HCT116 (cell line): Measurements from ENCODE around the gene CA4. TPM values are rescaled to one million over a fixed set of nuclear protein-coding genes. Genes with fewer than 3 reads are reported as not detected.
A peak's percentile ranks its signal among the peaks of the same experiment; 100 is the strongest.

ENCODE experiments used
- ATAC-seq: fragments of 200-7000 bp; cut with Tn5 transposase; 2 replicates; pipeline ENCODE4 v1.9.1; 2020; ENCODE audit warnings: mild to moderate bottlenecking, moderate library complexity
- BruUV-seq: library from RNA; stranded (reverse); fragments of 400-500 nt; replicated peaks from 2 replicates; lab custom pipeline; 2021; lab: Mats Ljungman, UMichigan
- CTCF ChIA-PET: fragments of 300-600 bp; sonication (Branson Sonifier 250); formaldehyde crosslinking; loops from one replicate; lab custom pipeline; 2021; ENCODE audit warnings: antibody characterized with exemption; lab: Charles Lee
- POLR2A ChIA-PET: fragments of 300-600, 350-600 bp; sonication (Branson Sonifier 250); formaldehyde crosslinking; loops from one replicate; lab custom pipeline; 2021; ENCODE audit warnings: antibody characterized with exemption; lab: Charles Lee
- RAD21 ChIA-PET, 2 experiments: fragments of 300-600 bp; sonication (Branson Sonifier 250); formaldehyde crosslinking; loops; one replicate each; lab custom pipeline; 2023; ENCODE audit warnings: low total read pairs in 2 of 2; ENCODE audit not compliant: uncharacterized antibody in 2 of 2, unreplicated experiment in 2 of 2, low non-redundant PET in 1 of 2; lab: Charles Lee
- DNase-seq: peaks from one replicate; pipeline ENCODE4 v3.0.0-alpha.2; 2010; ENCODE audit warnings: low read depth, low spot score
- H2AFZ ChIP-seq: fragments of 200-600 bp; shearing (Covaris generic), sonication (generic); 2 replicates; pipeline ENCODE4 v1.6.1; 2017; ENCODE audit warnings: low read depth, mixed run types, mixed read lengths, antibody characterized with exemption, low read length; ENCODE audit not compliant: poor library complexity, severe bottlenecking
- H3K27ac ChIP-seq: 2 replicates; pipeline ENCODE4 v1.5.1; 2012; ENCODE audit warnings: low read depth, low read length
- H3K27me3 ChIP-seq: fragments of 200-600 bp; sonication (generic); 2 replicates; pipeline ENCODE4 v1.6.1; 2016; ENCODE audit warnings: mixed run types, low read length, mixed read lengths; ENCODE audit not compliant: insufficient read depth
- H3K36me3 ChIP-seq, 2 experiments: fragments of 200-500 bp in 1 of 2; fragments of 200-600 bp in 1 of 2; sonication (Bioruptor generic) in 1 of 2; sonication (generic) in 1 of 2; 2 replicates each; pipeline versions ENCODE4 v1.5.1 to v1.6.1; 2014 to 2016; ENCODE audit warnings: low read length in 2 of 2, inconsistent platforms in 1 of 2, mixed read lengths in 1 of 2, mixed run types in 1 of 2; ENCODE audit not compliant: insufficient read depth in 2 of 2, control insufficient read depth in 1 of 2
- H3K4me1 ChIP-seq, 2 experiments: fragments of 200-600 bp in 1 of 2; sonication (generic) in 1 of 2; 2 replicates each; pipeline versions ENCODE4 v1.5.1 to v1.6.1; 2012 to 2017; ENCODE audit warnings: low read length in 2 of 2, inconsistent platforms in 1 of 2, mild to moderate bottlenecking in 1 of 2, mixed read lengths in 1 of 2, mixed run types in 1 of 2, moderate library complexity in 1 of 2; ENCODE audit not compliant: insufficient read depth in 2 of 2, control insufficient read depth in 1 of 2
- H3K4me2 ChIP-seq: fragments of 200-600 bp; sonication (generic); 2 replicates; pipeline ENCODE4 v1.6.1; 2017; ENCODE audit warnings: mixed run types, low read length, mixed read lengths
- H3K4me3 ChIP-seq, 2 experiments: fragments of 200-600 bp in 1 of 2; sonication (generic) in 1 of 2; replicated peaks in 1 of 2; 2 replicates each; pipeline ENCODE4 v1.5.1; 2011 to 2016; ENCODE audit warnings: low read length in 2 of 2, control low read depth in 1 of 2, low read depth in 1 of 2, mild to moderate bottlenecking in 1 of 2, mixed read lengths in 1 of 2, mixed run types in 1 of 2
- H3K79me2 ChIP-seq: fragments of 200-600 bp; sonication (generic); 2 replicates; pipeline ENCODE4 v1.6.1; 2017; ENCODE audit warnings: mild to moderate bottlenecking, mixed run types, low read length, moderate library complexity, mixed read lengths; ENCODE audit not compliant: insufficient read depth
- H3K9ac ChIP-seq: fragments of 200-600 bp; sonication (generic); 2 replicates; pipeline ENCODE4 v1.6.1; 2016; ENCODE audit warnings: low read length, mixed read lengths
- H3K9me2 ChIP-seq: fragments of 200-600 bp; sonication (generic), shearing (Covaris generic); 2 replicates; pipeline ENCODE4 v1.6.1; 2017; ENCODE audit warnings: mixed run types, mild to moderate bottlenecking, moderate library complexity; ENCODE audit not compliant: insufficient read depth
- H3K9me3 ChIP-seq, 2 experiments: fragments of 200-500 bp in 1 of 2; fragments of 200-600 bp in 1 of 2; sonication (Bioruptor generic) in 1 of 2; sonication (generic) in 1 of 2; 2 replicates each; pipeline ENCODE4 v1.6.1; 2014 to 2017; ENCODE audit warnings: low read length in 2 of 2, mixed read lengths in 2 of 2, inconsistent platforms in 1 of 2, low read depth in 1 of 2, mild to moderate bottlenecking in 1 of 2, mixed run types in 1 of 2, moderate library complexity in 1 of 2; ENCODE audit not compliant: control insufficient read depth in 1 of 2, insufficient read depth in 1 of 2
- H4K20me1 ChIP-seq: fragments of 200-600 bp; sonication (generic), shearing (Covaris generic); 2 replicates; pipeline ENCODE4 v1.6.1; 2017; ENCODE audit warnings: mixed run types, mild to moderate bottlenecking, moderate library complexity; ENCODE audit not compliant: insufficient read depth
- EZH2 ChIP-seq: fragments of 200-600 bp; sonication (generic); IDR thresholded peaks from 2 replicates; pipeline ENCODE4 v1.6.1; 2017; ENCODE audit warnings: antibody characterized with exemption, mixed run types
- MAX ChIP-seq: IDR thresholded peaks from 2 replicates; pipeline ENCODE4 v1.6.1; 2012
- RAD21 ChIP-seq: IDR thresholded peaks from 2 replicates; pipeline ENCODE4 v1.6.1; 2012; ENCODE audit warnings: low read depth, mild to moderate bottlenecking
- ZFX ChIP-seq: fragments of 450-650 bp; IDR thresholded peaks from 2 replicates; pipeline ENCODE4 v1.6.1; 2017
- ZNF274 ChIP-seq: fragments of 200-500 bp; sonication (Bioruptor generic); IDR thresholded peaks from 2 replicates; pipeline ENCODE4 v1.6.1; 2014; ENCODE audit warnings: mild to moderate bottlenecking, low read depth, low read length, inconsistent platforms
- intact Hi-C: fragments of 100-400 bp; cut with micrococcal nuclease; formaldehyde crosslinking; loops from 2 replicates; pipeline ENCODE4 v1.10.0; 2022
- total RNA-seq: library from RNA; stranded (reverse); gene quantifications from one replicate; pipeline ENCODE4 v1.2.1, GENCODE V29; 2021; ENCODE audit not compliant: unreplicated experiment
- TF ChIP-seq, protein P1 (sequence below), 3 experiments: fragments of 200-600 bp in 1 of 3; sonication (generic) in 1 of 3; IDR thresholded peaks in 2 of 3; conservative IDR thresholded peaks in 1 of 3; 2 replicates each; pipeline ENCODE4 v1.5.1; 2012 to 2017; ENCODE audit warnings: low read depth in 2 of 3, low read length in 2 of 3, antibody characterized with exemption in 1 of 3, borderline replicate concordance in 1 of 3, control low read depth in 1 of 3, mild to moderate bottlenecking in 1 of 3, mixed read lengths in 1 of 3, mixed run types in 1 of 3, moderate library complexity in 1 of 3; ENCODE audit not compliant: insufficient read depth in 1 of 3
- TF ChIP-seq, protein P2 (sequence below): IDR thresholded peaks from 2 replicates; pipeline ENCODE4 v1.6.1; 2012; ENCODE audit warnings: low read depth

CA4 gene
- total RNA-seq, 1 experiment from 2014 or later: 0.20 TPM

GRCh38 chr17:60163108-60163784 is 13.5 kb downstream of the CA4 start:
- no peak overlapping the region for H3K9ac ChIP-seq
- no peak overlapping the region for H3K27ac ChIP-seq
- no peaks in the 10 kb centered on the region for H4K20me1 ChIP-seq
- CTCF ChIA-PET: no interaction called here
- TF ChIP-seq, protein P1, sequence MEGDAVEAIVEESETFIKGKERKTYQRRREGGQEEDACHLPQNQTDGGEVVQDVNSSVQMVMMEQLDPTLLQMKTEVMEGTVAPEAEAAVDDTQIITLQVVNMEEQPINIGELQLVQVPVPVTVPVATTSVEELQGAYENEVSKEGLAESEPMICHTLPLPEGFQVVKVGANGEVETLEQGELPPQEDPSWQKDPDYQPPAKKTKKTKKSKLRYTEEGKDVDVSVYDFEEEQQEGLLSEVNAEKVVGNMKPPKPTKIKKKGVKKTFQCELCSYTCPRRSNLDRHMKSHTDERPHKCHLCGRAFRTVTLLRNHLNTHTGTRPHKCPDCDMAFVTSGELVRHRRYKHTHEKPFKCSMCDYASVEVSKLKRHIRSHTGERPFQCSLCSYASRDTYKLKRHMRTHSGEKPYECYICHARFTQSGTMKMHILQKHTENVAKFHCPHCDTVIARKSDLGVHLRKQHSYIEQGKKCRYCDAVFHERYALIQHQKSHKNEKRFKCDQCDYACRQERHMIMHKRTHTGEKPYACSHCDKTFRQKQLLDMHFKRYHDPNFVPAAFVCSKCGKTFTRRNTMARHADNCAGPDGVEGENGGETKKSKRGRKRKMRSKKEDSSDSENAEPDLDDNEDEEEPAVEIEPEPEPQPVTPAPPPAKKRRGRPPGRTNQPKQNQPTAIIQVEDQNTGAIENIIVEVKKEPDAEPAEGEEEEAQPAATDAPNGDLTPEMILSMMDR (IDR thresholded peaks at IDR 0.05 in 2 of 3, conservative IDR thresholded peaks at IDR 0.05 in 1 of 3; ENCODE audit: borderline replicate concordance in 1 of 3, insufficient read depth in 1 of 3, low read depth in 2 of 3, low read length in 2 of 3): peak in 2 of 3 experiments; percentile 34 to 36; a peak in 4 of 6 replicates
- TF ChIP-seq ZNF274 (no peak), MAX (no peak), RAD21 (no peak), ZFX (peak; percentile 18; the same call in 1 of the 2 replicates), EZH2 (no peak)
- TF ChIP-seq, protein P2, sequence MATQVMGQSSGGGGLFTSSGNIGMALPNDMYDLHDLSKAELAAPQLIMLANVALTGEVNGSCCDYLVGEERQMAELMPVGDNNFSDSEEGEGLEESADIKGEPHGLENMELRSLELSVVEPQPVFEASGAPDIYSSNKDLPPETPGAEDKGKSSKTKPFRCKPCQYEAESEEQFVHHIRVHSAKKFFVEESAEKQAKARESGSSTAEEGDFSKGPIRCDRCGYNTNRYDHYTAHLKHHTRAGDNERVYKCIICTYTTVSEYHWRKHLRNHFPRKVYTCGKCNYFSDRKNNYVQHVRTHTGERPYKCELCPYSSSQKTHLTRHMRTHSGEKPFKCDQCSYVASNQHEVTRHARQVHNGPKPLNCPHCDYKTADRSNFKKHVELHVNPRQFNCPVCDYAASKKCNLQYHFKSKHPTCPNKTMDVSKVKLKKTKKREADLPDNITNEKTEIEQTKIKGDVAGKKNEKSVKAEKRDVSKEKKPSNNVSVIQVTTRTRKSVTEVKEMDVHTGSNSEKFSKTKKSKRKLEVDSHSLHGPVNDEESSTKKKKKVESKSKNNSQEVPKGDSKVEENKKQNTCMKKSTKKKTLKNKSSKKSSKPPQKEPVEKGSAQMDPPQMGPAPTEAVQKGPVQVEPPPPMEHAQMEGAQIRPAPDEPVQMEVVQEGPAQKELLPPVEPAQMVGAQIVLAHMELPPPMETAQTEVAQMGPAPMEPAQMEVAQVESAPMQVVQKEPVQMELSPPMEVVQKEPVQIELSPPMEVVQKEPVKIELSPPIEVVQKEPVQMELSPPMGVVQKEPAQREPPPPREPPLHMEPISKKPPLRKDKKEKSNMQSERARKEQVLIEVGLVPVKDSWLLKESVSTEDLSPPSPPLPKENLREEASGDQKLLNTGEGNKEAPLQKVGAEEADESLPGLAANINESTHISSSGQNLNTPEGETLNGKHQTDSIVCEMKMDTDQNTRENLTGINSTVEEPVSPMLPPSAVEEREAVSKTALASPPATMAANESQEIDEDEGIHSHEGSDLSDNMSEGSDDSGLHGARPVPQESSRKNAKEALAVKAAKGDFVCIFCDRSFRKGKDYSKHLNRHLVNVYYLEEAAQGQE: no peak
- TF ChIP-seq, all 23 proteins: peak for 2
- no peak for DNase-seq
- POLR2A ChIA-PET: no interaction called here
- Histone ChIP-seq H3K79me2 (no peaks in the 10 kb centered on the region), H3K27me3 (no peaks in the 10 kb centered on the region), H3K9me2 (no peaks in the 10 kb centered on the region), H3K36me3 (no peaks in the 10 kb centered on the region), H3K4me2 (no peak overlapping the region), H3K4me1 (peaks cover 0 to 26% of the 10 kb centered on the region in 2 experiments; a peak in 1 of 4 replicates), H2AFZ (peak overlapping the region; percentile 5), H3K4me3 (no peak overlapping the region), H3K9me3 (no peaks in the 10 kb centered on the region)
- RAD21 ChIA-PET: no interaction called here
- intact Hi-C loops: no loop called here
- BruUV-seq: no TSS peak
- ATAC-seq: peak; percentile 61
